Left lung (tissue), 10 donors: Measurements from ENCODE around the gene MRPS27. TPM values are rescaled to one million over a fixed set of nuclear protein-coding genes. Genes with fewer than 3 reads are reported as not detected.

Source experiments
- ATAC-seq: fragments of 200-7000 bp; cut with Tn5 transposase; one replicate; pipeline ENCODE4 v1.9.1; 2020; ENCODE audit warnings: moderate library complexity
- DNase-seq, 4 donors: peaks; one replicate each; pipeline ENCODE4 v3.0.0-alpha.2; 2013 to 2020
- H3K27ac ChIP-seq, 2 donors: fragments of 200-600 bp; sonication (generic) in 1 of 2; one replicate each; pipeline versions ENCODE4 v1.5.0 to v1.8.0; 2020 to 2021
- H3K27me3 ChIP-seq, 2 donors: fragments of 200-600 bp; sonication (generic) in 1 of 2; one replicate each; pipeline versions ENCODE4 v1.5.0 to v1.8.0; 2020 to 2021
- H3K36me3 ChIP-seq, 2 donors: fragments of 200-600 bp; sonication (generic) in 1 of 2; one replicate each; pipeline versions ENCODE4 v1.5.0 to v1.8.0; 2020 to 2021
- H3K4me1 ChIP-seq, 2 donors: fragments of 200-600 bp; one replicate each; pipeline ENCODE4 v1.8.0; 2021
- H3K4me3 ChIP-seq, 2 donors: fragments of 200-600 bp; sonication (generic) in 1 of 2; one replicate each; pipeline versions ENCODE4 v1.5.0 to v1.8.0; 2020 to 2021; ENCODE audit warnings: mild to moderate bottlenecking in 1 of 2
- H3K9me3 ChIP-seq, 2 donors: fragments of 200-600 bp; sonication (generic) in 1 of 2; one replicate each; pipeline versions ENCODE4 v1.5.0 to v1.8.0; 2020 to 2021
- CTCF ChIP-seq, 2 donors: fragments of 200-600 bp; sonication (generic) in 1 of 2; IDR thresholded peaks; one replicate each; pipeline versions ENCODE4 v1.5.0 to v1.8.0; 2021; ENCODE audit warnings: antibody characterized with exemption in 2 of 2
- intact Hi-C, 2 donors: fragments of 100-400 bp; cut with DNase I; formaldehyde crosslinking; loops; one replicate each; pipeline versions ENCODE4 v1.11.2 to v1.14.2; 2022
- polyA plus RNA-seq, 6 donors: library from polyadenylated mRNA; unstranded; fragments of 120-200 nt; gene quantifications; one replicate each; pipeline ENCODE4 v1.2.1, GENCODE V29; 2013; ENCODE audit not compliant: insufficient read length in 6 of 6
- total RNA-seq, 2 donors: library from RNA; stranded (reverse); fragmentation: NEBNext Ultra II Directional; extraction: Animal tissue kit (Norgen Biotek cat#: 25700); gene quantifications; one replicate each; pipeline ENCODE4 v1.2.1, GENCODE V29; 2021
- donor health status: DM: no; HTN: yes; CAD: no.
- donor health status: DM: no; HTN: no; CAD: no.

MRPS27 gene
- total and polyA plus RNA-seq, 8 donors, result 44.1 to 79.8 (median 65.4) TPM

DNA sequence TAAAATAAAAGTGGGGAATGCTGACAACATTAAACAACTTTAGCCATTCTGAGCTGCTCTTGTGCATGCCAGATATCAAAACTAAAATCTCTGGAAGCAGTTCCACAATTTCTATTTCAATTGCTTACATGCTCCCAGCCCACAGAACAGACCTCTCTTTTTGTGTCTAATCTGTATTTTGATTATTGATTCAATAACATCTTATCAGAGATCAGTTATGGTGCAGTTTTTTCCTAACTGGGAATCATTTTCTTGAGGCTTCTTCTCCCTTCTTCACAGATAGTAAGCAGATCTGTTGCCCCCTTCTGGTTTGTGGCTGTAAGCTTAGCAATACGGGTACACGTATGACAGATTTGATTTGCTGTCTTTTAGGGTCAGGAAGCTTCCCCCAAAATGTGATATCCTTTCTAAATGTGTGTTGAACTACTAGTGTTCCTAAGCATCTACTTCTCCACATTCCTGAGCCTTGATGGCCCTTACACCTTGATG, 39.4 kb downstream of the MRPS27 start:
- peak; percentile 33 for ATAC-seq
- H3K27ac ChIP-seq, result no peak overlapping the region

GRCh38 chr5:72276219-72276752, 43.8 kb downstream of the MRPS27 start:
- Histone ChIP-seq H3K4me3 (no peak overlapping the region), H3K27ac (no peak overlapping the region), H3K27me3 (no peaks in the 10 kb centered on the region), H3K9me3 (no peaks in the 10 kb centered on the region), H3K36me3 (no peaks in the 10 kb centered on the region), H3K4me1 (no peaks in the 10 kb centered on the region)
- DNase-seq, result no peak
- no peak for TF ChIP-seq CTCF (IDR thresholded peaks at IDR 0.05)
- ATAC-seq, result no peak
- intact Hi-C loops, result no loop called here

More for the DNA sequence above, 39.4 kb downstream of the MRPS27 start:
- Histone ChIP-seq H3K27me3 (no peaks in the 10 kb centered on the region), H3K4me3 (no peak overlapping the region), H3K36me3 (no peaks in the 10 kb centered on the region), H3K4me1 (peaks cover 0 to 6% of the 10 kb centered on the region in 2 donors), H3K9me3 (no peaks in the 10 kb centered on the region)
- intact Hi-C loops, result no loop called here
- TF ChIP-seq CTCF (IDR thresholded peaks at IDR 0.05), result peak in 1 of 2 donors; percentile 41
- DNase-seq, result peak in 1 of 4 donors; percentile 27

DNA sequence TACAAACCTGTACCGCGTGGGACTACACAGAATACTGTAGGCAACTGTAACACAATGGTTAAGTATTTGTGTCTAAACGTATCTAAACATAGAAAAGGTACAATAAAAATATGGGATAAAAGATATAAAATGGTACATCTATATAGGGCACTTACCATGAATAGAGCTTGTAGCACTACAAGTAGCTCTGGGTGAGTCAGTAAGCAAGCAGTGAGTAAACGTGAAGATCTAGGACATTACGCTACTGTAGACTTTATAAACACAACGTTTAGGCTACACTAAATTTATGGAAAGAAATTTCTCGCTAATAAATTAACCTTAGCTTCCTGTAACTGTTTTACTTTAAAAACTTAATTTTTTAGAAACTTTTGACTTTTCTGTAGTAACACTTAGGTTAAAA, 46.5 kb downstream of the MRPS27 start:
- no peak overlapping the region for H3K27ac ChIP-seq
- H3K36me3 ChIP-seq, result no peaks in the 10 kb centered on the region
- no peak for ATAC-seq
- H3K9me3 ChIP-seq, result no peaks in the 10 kb centered on the region
- H3K4me3 ChIP-seq, result no peak overlapping the region
- intact Hi-C loops, result no loop called here
- no peaks in the 10 kb centered on the region for H3K27me3 ChIP-seq
- H3K4me1 ChIP-seq, result no peaks in the 10 kb centered on the region
- DNase-seq, result no peak
- no peak for TF ChIP-seq CTCF (IDR thresholded peaks at IDR 0.05)

- H3K4me1 ChIP-seq, result no peaks in the 10 kb centered on the region
- H3K4me3 ChIP-seq, result no peak overlapping the region
- ATAC-seq (no peak), DNase-seq (no peak)
- intact Hi-C loops, result no loop called here
- H3K27me3 ChIP-seq, result no peaks in the 10 kb centered on the region
- H3K9me3 ChIP-seq, result no peaks in the 10 kb centered on the region
- TF ChIP-seq CTCF (IDR thresholded peaks at IDR 0.05), result no peak
- H3K36me3 ChIP-seq, result no peaks in the 10 kb centered on the region
- no peak overlapping the region for H3K27ac ChIP-seq
Observed at GRCh38 chr5:72272398-72272797, 47.6 kb downstream of the MRPS27 start.

- DNase-seq (no peak), ATAC-seq (no peak)
- TF ChIP-seq CTCF (IDR thresholded peaks at IDR 0.05), result no peak
- H3K4me1 ChIP-seq, result no peaks in the 10 kb centered on the region
- H3K4me3 ChIP-seq, result no peak overlapping the region
- intact Hi-C loops, result no loop called here
- H3K9me3 ChIP-seq, result no peaks in the 10 kb centered on the region
- H3K36me3 ChIP-seq, result no peaks in the 10 kb centered on the region
- no peaks in the 10 kb centered on the region for H3K27me3 ChIP-seq
- H3K27ac ChIP-seq, result no peak overlapping the region
Observed at GRCh38 chr5:72271702-72272101, 48.3 kb downstream of the MRPS27 start.
